ENCODE measurements around the gene YES1. TPM values are rescaled to one million over a fixed set of nuclear protein-coding genes. Genes with fewer than 3 reads are reported as not detected.

Gene YES1
- total and polyA plus RNA-seq, 2 of the 13 experiments (the other 11 are each of a cell fraction or from before 2014, with no cell fraction given), result 17.2 to 70.8 TPM

DNA sequence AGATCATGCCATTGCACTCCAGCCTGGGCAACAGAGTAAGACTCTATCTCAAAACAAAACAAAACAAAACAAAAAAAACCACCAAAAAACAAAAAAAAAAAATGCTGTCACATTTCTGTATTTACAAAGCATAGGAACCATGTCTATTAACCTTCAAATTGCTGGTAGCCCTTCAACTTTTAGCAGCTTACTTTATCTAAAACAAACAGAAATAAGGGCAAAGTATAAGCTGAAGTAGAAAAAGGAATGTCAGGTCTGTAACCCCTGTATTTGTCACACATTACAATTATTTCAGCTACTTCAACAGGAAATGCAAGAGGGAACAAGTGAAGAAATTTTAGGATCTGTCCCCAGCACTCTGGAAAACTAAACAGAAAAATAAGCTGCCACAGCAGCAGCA, 129.2 kb downstream of the YES1 start (continued):
- TF ChIP-seq, protein P1, sequence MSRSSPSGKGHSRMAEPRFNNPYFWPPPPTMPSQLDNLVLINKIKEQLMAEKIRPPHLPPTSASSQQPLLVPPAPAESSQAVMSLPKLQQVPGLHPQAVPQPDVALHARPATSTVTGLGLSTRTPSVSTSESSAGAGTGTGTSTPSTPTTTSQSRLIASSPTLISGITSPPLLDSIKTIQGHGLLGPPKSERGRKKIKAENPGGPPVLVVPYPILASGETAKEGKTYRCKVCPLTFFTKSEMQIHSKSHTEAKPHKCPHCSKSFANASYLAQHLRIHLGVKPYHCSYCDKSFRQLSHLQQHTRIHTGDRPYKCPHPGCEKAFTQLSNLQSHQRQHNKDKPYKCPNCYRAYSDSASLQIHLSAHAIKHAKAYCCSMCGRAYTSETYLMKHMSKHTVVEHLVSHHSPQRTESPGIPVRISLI (CRISPR knock-in tag; IDR thresholded peaks at IDR 0.05; ENCODE audit: borderline replicate concordance), result peak; percentile 75; the same call in 1 of the 2 replicates
- TF ChIP-seq BCL3 (CRISPR knock-in tag; IDR thresholded peaks at IDR 0.05) (no peak), ZKSCAN1 (IDR thresholded peaks at IDR 0.05; ENCODE audit: low read length) (no peak), ZFP90 (CRISPR knock-in tag; IDR thresholded peaks at IDR 0.05; ENCODE audit: borderline replicate concordance) (no peak), ZBTB1 (CRISPR knock-in tag; IDR thresholded peaks at IDR 0.05; ENCODE audit: borderline replicate concordance) (no peak), ZNF749 (CRISPR knock-in tag; IDR thresholded peaks at IDR 0.05; ENCODE audit: borderline replicate concordance) (no peak), MEIS1 (CRISPR knock-in tag; IDR thresholded peaks at IDR 0.05; ENCODE audit: borderline replicate concordance) (no peak), ETV6 (CRISPR knock-in tag; conservative IDR thresholded peaks at IDR 0.05) (no peak), PHF21A (CRISPR knock-in tag; IDR thresholded peaks at IDR 0.05) (no peak), NR2F1 (CRISPR knock-in tag; IDR thresholded peaks at IDR 0.05) (peak in 1 of 2 experiments; percentile 46; a peak in 1 of 4 replicates), MTA1 (CRISPR knock-in tag; IDR thresholded peaks at IDR 0.05; ENCODE audit: borderline replicate concordance) (no peak), ZNF430 (CRISPR knock-in tag; IDR thresholded peaks at IDR 0.05) (no peak), SAP130 (CRISPR knock-in tag; IDR thresholded peaks at IDR 0.05; ENCODE audit: low read depth) (0 out of 2 replicates have a peak, but pooled peaks have one; percentile 20), ZNF776 (CRISPR knock-in tag; IDR thresholded peaks at IDR 0.05) (no peak)
- TF ChIP-seq, protein P2, sequence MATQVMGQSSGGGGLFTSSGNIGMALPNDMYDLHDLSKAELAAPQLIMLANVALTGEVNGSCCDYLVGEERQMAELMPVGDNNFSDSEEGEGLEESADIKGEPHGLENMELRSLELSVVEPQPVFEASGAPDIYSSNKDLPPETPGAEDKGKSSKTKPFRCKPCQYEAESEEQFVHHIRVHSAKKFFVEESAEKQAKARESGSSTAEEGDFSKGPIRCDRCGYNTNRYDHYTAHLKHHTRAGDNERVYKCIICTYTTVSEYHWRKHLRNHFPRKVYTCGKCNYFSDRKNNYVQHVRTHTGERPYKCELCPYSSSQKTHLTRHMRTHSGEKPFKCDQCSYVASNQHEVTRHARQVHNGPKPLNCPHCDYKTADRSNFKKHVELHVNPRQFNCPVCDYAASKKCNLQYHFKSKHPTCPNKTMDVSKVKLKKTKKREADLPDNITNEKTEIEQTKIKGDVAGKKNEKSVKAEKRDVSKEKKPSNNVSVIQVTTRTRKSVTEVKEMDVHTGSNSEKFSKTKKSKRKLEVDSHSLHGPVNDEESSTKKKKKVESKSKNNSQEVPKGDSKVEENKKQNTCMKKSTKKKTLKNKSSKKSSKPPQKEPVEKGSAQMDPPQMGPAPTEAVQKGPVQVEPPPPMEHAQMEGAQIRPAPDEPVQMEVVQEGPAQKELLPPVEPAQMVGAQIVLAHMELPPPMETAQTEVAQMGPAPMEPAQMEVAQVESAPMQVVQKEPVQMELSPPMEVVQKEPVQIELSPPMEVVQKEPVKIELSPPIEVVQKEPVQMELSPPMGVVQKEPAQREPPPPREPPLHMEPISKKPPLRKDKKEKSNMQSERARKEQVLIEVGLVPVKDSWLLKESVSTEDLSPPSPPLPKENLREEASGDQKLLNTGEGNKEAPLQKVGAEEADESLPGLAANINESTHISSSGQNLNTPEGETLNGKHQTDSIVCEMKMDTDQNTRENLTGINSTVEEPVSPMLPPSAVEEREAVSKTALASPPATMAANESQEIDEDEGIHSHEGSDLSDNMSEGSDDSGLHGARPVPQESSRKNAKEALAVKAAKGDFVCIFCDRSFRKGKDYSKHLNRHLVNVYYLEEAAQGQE (IDR thresholded peaks at IDR 0.05; ENCODE audit: borderline replicate concordance in 1 of 2, low read depth in 1 of 2, low read length in 2 of 2), result no peak

Data from HepG2 (cell line).